GM18873 (cell line): ENCODE measurements around the gene MAFF.
"Not testable (repeated sequence)": the region's sequence is repeated elsewhere in the genome, so short reads cannot be mapped to it uniquely, and the experiment has no call there.

ENCODE experiments used
- ATAC-seq: cut with Tn5 transposase; IDR thresholded peaks from one replicate; pipeline ENCODE4 v1.9.1; 2021; ENCODE audit warnings: mild to moderate bottlenecking, moderate library complexity, moderate number of reproducible peaks; ENCODE audit not compliant: unreplicated experiment, low FRiP score

Gene MAFF

DNA sequence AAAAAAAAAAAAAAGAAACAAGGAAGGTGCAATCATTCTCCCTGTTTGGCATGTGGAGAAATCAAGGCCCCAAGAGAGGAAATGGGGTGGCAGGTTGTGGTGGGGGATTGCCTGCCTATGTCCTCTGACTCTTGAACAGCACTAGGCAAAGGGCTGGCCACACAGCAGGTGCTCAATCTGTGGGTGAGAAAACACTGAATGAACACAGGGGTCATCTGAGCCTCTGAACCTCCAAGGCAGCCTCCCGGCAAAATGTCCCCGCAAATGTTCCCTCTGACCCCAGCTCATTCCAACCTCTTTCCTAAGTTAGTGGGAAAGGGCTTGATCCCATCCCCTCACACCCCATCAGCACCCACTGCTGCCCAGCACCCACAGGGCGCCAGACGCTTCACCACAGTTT lies 24.8 kb upstream of the MAFF start:
- no peak for ATAC-seq

DNA sequence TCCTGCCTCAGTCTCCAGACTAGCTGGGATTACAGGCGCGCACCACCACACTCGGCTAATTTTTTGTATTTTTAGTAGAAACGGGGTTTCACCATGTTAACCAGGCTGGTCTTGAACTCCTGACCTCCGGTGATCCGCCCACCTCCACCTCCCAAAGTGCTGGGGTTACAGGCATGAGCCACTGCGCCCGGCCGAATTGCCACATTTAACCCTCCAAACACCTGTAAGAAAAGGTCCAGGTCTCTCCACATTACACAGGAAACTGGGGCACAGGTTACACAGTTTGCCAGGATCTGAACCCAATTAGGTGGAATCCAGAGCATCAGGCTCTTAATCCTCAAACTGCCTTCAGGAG lies 24.2 kb upstream of the MAFF start:
- ATAC-seq = not testable (repeated sequence)

DNA sequence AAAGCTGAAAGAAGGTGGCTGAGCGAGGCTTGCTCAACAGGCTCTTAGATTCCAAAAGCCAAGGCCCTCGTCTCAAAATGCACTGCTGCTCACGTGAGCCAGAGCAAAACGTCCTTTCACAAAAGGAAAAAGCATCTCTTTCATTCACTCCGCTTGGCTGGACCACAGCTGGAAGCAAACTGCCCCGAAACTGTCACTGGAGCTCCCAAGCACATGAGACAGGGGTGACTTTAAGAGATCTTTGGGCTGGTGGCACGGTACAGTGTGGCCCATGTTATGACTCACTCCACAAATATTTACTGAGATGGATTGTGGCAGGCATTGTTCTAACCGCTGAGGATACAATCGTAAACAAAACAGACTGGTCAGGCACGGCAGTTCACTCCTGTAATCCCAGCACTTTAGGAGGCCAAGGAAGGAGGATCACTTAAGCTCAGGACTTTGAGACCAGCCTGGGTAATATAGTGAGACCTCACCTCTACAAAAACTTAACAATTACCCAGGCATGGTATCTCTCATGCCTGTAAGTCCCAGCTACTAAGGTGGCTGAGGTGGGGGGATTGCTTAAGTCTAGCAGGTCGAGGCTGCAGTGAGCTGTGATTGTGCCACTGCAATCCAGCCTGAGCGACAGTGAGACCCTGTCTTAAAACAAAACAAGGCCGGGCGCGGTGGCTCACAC lies 23.7 kb upstream of the MAFF start:
- no peak for ATAC-seq

DNA sequence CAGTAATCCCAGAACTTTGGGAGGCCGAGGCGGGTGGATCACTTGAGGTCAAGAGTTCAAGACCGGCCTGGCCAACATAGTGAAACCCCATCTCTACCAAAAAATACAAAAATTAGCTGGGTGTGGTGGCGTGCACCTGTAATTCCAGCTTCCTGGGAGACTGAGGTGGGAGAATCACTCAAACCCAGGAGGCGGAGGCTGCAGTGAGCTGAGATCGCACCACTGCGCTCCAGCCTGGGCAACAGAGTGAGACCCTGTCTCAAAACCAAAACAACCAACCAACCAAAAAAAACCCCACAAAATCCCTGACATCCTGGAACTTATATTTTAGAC lies 23.2 kb upstream of the MAFF start:
- ATAC-seq = not testable (repeated sequence)

DNA sequence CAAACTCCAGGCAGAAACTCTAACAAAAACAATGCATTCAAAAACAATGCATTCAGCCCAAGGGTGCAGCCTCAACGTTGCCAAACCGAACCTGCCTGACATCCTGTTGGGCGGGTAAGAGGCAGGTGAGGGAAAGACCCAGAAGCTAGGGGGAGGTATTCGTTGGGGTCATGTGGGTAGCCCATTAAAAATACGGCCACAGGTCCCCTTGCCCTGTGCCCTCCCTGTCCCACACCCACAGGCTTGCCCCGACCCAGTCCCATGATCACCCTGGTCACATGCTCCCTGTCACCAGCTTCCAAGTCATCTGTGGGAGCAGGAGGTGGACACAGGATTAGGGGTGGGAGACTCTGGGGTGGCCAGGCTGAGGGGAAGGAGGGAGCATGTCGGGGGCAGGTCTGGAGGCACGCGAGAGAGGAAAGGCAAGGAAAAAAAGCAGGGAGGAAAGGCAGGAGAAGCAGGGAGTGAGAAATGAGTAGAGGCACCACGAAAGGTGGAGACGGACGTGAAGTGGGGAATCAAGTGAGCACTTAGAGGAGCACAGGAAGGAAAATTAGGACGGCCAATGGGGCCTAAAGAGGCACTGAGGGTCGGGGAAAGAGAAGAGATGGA lies 20.8 kb upstream of the MAFF start:
- ATAC-seq = no peak

DNA sequence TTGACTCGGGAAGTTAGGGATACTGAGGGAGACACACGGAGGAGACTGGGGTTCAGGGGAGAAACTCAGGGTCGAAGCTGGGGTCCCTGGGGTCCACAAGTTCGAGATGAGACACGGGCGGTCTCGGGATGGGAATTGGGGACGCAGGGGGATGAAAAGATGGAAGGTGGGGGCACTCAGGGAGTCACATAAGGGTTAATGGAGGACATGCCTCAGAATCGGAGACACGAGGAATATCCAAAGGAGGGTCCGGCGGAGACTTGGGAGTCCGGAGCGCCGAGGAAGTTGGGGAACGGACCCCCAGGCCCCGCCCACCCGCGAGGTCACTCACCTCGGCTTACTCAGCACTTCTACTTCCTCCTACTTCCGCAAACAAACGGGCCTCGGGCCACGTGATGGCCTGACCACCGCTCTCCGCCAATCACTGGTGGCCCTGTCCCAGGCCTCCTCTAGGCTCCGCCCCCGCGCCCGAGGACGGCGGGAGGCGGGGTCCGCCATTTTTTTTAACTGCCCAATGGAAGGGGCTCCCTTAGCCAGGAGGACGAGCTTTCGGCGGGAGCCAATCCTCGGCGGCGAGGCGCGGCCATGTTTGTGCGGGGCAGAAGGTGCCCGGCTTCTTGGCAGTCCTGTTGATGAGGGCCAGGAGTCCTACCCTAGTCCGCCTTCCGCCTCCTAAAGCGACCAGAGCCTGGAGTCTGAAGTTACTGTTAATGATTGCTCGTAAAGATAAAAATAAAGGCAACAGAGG lies 20.2 kb upstream of the MAFF start, which contains the start of gene PLA2G6:
PLA2G6 (minus strand) TSS at position 378 of the 748 bp plus-strand sequence. CDS start 12,404 bp downstream, outside the sequence.
- ATAC-seq = peak; percentile 77

DNA sequence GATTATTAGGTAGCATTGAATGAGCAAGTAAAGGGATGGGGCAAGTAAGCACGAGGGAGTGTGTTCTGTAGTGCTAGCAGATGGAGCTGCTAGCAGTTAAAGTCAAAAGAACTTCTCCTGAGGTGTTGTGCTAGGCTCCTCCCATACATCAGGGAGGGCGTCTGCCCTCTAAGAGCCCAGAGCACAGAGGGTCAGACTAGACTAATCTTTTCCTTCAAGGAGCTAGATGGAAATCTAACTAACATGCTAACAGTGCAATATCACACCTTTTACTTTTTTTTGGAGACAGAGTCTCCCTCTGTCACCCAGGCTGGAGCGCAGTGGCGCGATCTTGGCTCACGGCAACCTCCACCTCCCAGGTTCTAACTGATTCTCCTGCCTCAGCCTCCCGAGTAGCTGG lies 17.0 kb upstream of the MAFF start:
- ATAC-seq = no peak

DNA sequence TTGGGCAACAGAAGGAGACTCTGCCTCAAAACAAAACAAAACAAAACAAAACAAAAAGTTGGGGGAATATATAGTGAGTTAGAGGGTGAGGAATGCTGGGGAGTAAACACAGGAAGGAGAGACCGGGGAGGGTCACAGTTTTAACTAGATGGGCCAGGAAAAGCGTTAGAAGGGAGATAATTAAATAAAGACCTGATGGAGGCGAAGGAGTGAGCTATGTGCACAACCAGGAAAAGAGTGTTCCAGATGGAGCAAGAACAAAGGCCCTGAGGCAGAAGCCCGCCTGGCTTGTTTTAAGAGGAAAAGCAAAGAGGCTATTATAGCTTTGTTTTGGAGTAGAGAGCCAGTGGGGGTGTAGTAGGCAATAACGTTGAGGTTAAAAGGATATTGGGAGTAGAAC lies 15.4 kb upstream of the MAFF start:
- no peak for ATAC-seq

DNA sequence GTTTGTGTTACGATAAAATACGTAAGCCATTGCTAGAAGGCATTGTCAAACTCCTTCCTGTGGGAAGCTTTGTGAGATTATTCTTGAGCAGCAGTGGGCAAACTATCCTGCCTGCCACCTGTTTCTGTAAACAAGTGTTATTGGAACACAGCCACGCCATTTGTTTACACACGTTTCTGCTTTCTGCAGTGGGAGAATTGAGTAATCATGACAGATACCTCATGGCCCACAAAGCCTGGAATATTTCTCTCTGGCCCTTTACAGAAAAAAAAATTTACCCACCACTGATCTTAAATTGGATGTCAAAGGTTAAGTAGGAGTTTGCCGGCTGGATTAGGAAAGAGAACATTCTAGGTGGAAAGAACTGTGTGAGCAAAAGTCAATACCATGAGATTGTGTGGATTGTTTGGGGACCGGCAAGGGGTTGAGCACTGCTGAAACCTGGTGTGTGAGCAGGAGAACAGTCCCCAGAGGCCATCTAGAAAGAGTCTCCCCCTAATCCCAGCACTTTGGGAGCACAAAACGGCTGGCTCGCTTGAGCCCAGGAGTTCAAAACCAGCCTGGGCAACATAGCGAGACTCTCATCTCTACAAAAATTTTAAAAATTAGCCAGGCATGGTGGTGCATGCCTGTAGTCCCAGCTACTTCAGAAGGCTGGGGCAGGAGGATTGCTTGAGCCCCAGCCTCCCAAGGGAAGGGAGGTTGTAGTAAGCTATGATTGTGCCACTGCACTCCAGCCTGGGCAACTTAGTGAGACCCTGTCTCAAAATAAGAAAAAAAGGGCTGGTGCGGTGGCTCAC lies 14.2 kb upstream of the MAFF start:
- no peak for ATAC-seq

DNA sequence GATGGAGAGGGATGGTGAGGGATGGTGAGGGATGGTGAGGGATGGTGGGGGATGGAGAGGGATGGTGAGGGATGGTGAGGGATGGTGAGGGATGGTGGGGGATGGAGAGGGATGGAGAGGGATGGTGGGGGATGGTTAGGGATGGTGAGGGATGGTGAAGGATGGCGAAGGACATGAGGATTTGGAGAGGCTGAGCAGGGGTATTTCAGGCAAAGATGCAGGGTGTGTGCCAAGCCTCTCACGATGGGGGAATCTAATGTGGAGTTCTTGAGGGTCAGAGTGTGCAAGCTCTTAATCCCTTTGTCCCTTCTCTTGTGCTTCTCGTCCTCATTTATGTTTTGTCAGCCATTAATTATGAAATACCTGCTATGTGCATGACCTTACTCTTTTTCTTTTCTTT lies 12.7 kb upstream of the MAFF start:
- no peak for ATAC-seq

DNA sequence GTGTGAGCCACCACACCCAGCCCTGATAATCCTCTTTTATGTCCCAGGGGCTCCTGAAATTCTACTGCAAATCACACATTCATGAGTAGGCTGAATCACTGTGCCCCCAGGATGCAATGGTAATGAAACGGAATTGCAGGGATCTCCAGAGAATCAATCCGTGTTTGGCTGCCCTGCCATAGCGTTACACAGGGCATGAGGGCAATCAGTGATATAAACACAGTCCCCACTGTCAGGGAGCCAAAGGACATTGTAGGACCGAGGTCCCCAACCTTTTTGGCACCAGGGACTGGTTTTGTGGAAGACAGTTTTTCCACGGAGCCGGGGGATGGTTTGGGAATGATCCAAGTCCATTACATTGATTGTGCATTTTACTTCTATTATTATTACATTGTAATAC lies 11.2 kb upstream of the MAFF start:
- no peak for ATAC-seq

DNA sequence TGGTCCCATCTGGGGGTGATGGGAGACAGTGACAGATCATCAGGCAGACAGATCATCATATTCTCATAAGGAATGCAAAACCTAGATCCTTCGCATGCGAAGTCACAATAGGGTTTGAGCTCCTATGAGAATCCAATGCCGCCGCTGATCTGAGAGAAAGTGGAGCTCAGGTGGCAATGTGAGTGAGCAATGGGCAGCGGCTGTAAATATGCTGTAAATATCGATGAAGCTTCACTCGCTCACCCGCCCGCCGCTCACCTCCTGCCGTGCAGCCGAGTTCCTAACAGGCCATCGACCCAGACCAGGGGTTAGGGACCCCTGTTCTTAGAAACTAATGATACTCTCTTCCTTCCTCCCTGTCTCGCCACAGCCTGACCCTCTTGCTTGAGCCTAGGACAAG lies 10.7 kb upstream of the MAFF start:
- ATAC-seq = no peak

DNA sequence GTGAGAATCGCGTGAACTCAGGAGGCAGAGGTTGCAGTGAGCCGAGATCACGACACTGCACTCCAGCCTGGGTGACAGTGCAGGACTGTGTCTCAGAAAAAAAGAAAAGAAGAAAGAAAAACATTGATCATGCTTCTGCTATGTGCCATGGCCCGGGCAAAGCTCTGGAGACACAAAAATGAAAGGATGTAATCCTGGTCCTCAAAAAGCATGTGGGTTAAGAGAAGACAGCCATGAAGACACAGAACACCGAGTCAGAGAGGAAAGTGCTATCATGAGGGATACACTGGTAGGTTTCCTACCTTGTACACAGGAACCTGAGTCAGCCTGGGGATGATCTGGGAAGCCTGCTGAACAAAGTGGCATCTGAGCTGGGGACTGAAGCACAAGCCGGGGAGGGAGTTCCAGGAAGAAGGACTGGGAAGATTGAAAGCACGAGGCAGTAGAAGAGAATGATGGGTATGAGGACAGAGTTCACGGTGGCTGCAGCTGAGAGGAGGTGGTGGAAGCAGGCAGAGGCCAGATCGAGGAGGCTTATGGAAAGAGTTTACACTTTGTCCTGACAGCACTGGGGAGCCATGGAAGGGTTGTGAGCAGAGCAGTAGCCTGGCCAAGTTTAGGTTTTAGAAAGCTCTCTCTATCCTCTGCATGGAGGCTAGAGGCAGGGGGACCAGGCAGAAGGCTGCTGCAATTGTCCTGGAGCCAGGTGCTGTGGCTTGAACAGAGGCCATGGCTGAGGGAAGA lies 9.9 kb upstream of the MAFF start:
- ATAC-seq = no peak

DNA sequence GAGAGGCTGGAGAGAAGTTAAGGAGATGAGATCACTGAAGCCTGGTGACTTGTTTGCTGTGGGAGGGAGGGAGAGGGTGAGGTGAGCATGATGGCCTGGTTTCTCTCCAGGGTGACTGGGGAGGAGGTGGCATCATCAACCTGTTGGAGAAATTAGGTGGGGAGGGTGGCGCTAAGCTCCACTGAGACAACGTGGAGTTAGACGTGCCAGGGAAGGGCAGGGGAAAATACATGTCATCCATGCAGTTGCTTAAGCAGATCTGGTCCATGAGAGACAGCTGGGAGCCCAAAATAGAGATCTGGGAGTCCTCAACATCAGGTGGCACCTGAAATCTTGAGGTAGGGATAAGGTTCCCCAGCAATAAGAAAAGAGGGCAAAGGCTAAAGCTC lies 9.3 kb upstream of the MAFF start:
- no peak for ATAC-seq

DNA sequence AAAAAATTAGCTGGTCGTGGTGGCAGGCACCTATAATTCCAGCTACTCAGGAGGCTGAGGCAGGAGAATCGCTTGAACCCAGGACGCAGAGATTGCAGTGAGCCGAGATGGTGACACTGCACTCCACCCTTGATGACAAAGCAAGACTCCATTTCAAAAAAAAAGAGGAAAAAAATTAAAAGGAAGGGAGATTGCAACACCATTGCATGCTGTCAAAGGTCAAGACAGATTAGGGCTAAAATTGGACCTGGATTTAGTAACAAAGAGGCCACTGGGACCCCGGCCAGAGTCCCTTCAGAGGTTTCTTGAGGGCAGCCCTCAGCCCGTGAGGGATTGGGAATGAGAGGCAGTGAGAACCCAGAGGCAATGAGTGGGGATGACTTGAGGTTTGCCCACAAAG lies 8.2 kb upstream of the MAFF start:
- ATAC-seq = no peak

DNA sequence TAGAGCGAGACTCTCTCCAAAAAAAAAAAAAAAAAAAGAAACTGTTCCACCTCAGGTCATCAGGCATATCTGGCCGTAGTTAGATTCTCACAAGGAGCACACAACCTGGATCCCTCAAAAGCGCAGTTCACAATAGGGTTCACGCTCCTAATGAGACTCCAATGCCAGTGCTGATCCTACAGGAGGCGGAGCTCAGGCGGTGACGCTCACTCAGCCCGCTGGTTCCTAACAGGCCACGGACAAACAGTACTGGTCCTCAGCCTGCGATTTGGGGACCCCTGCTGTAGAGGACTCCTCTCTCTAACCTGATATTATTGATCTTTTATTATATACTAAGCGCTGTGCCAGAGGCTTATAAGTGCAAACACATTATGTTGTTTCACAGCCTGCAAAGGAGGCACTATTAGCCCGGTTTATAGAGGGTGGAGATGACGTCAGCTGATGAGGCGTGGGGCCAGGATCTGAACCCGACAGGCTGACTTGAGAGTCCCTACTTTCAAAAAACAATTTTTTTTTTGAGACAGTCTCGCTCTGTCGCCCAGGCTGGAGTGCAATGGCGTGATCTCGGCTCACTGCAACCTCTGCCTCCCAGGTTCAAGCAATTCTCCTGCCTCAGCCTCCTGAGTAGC lies 4.9 kb upstream of the MAFF start:
- ATAC-seq = no peak

DNA sequence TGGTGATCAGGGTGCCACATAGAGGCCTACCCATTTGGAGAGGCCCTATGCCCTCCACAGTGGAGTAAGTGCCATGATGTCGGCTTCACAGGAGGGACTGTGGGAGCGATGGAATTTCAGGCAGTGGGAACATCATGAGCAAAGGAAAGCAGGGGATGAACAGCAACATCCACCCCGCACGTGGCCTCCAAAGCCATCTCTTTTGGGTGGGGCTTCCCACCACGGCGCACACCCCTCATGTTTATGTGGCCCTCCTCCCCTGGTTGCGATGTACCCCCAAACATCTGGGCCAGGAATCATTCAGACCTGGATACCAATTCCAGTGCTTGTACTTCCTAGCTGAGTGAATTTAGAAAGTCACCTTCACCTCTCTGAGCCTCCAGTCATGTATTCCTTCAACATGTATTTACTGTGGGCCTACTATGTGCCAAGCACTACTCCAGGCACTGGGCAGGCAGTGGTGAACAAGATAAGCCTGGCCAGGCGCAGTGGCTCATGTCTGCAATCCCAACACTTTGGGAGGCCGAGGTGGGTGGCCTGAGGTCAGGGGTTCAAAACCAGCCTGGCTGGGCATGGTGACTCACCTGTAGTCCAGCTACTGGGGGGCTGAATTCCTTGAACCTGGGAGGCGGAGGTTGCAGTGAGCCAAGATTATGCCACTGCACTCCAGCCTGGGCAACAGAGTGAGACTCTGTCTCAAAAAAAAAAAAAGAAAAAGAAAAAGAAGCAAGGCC lies 1.8 kb upstream of the MAFF start:
- no peak for ATAC-seq

DNA sequence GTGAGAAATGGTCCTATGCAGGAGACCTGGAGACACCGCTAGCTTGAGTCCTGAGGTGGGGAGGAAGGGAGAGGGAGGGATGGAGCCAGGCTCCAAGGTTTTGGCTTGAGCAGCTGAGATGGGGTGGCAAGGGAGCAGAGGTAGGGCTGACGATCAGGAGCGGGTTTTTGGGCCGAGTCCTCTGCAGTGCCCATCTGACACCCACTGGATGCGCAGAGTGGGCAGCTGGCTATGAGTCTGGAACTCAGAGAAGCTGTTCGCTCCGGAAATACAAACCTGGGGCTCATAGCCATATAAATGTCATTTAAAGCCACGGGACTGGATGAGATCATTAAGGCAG lies 453 bp upstream of the MAFF start:
- peak; percentile 13 for ATAC-seq

DNA sequence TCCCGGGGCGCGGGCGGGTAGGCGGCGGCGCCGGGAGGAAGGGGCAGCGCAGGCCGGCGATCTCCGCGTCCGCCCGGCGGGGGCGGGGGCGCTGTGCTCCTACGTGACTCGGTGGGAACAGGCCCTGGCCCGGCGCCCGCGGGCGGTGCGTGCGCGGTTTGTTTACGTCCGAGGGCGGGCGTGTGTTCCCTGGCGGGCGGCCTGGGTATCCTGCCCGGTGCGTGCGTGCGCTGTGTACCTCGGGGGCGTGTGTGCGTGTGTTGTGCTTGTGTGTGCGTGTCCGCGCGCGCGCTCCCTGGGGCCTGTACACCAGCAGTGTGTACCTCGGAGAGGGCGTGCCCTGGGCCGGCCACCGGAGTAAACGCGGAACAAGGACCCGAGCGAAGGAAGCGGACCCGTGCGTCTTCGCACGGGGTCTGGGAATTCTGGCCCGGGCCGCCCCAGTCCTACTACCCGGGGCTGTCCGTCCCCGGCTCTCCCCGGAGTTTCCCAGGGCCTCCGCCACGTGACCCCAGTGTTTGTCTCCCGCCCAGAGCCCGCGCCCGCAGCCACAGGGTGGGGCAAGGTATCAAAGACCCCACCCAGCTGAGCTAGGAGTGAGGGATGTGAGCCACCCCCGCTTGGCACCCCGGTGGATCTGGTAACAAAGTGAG lies 769 bp downstream of the MAFF start:
- ATAC-seq = peak; percentile 14
